Measurements from ENCODE around the gene SYPL2. TPM values are rescaled to one million over a fixed set of nuclear protein-coding genes. Genes with fewer than 3 reads are reported as not detected.

Gene SYPL2
- total RNA-seq, 1 donor from 2014 or later = 0.42 TPM

- no peak for DNase-seq
- Mint-ChIP-seq H3K27ac (ENCODE audit: unreplicated experiment) (no peak overlapping the region), H3K9me3 (ENCODE audit: unreplicated experiment) (no peaks in the 10 kb centered on the region), H3K4me3 (ENCODE audit: unreplicated experiment) (peak overlapping the region; percentile 84), H3K27me3 (ENCODE audit: unreplicated experiment) (no peaks in the 10 kb centered on the region), H3K4me1 (ENCODE audit: low read depth, unreplicated experiment) (peaks cover 12% of the 10 kb centered on the region), H3K36me3 (ENCODE audit: unreplicated experiment) (no peaks in the 10 kb centered on the region)
- no peak for TF ChIP-seq CTCF (IDR thresholded peaks at IDR 0.05; ENCODE audit: partially characterized antibody, unreplicated experiment)
Observed at GRCh38 chr1:109427171-109427467, 39.2 kb upstream of the SYPL2 start.

- Mint-ChIP-seq H3K4me3 (ENCODE audit: unreplicated experiment) (no peak overlapping the region), H3K4me1 (ENCODE audit: low read depth, unreplicated experiment) (peaks cover 1% of the 10 kb centered on the region), H3K36me3 (ENCODE audit: unreplicated experiment) (peaks cover 7% of the 10 kb centered on the region), H3K9me3 (ENCODE audit: unreplicated experiment) (peaks cover 4% of the 10 kb centered on the region), H3K27me3 (ENCODE audit: unreplicated experiment) (peaks cover 2% of the 10 kb centered on the region), H3K27ac (ENCODE audit: unreplicated experiment) (no peak overlapping the region)
- no peak for TF ChIP-seq CTCF (IDR thresholded peaks at IDR 0.05; ENCODE audit: partially characterized antibody, unreplicated experiment)
- DNase-seq = no peak
Observed at GRCh38 chr1:109432336-109432735, 34.0 kb upstream of the SYPL2 start.

- no peak for DNase-seq
- H3K9me3 Mint-ChIP-seq (ENCODE audit: unreplicated experiment) = peaks cover 4% of the 10 kb centered on the region
- H3K27me3 Mint-ChIP-seq (ENCODE audit: unreplicated experiment) = peaks cover 2% of the 10 kb centered on the region
- no peak overlapping the region for H3K27ac Mint-ChIP-seq (ENCODE audit: unreplicated experiment)
- H3K36me3 Mint-ChIP-seq (ENCODE audit: unreplicated experiment) = peaks cover 7% of the 10 kb centered on the region
- no peak for TF ChIP-seq CTCF (IDR thresholded peaks at IDR 0.05; ENCODE audit: partially characterized antibody, unreplicated experiment)
- no peaks in the 10 kb centered on the region for H3K4me1 Mint-ChIP-seq (ENCODE audit: low read depth, unreplicated experiment)
- H3K4me3 Mint-ChIP-seq (ENCODE audit: unreplicated experiment) = no peak overlapping the region
Observed at GRCh38 chr1:109433322-109433721, 33.0 kb upstream of the SYPL2 start.

GRCh38 chr1:109434484-109434883 is 31.9 kb upstream of the SYPL2 start:
- Mint-ChIP-seq H3K27me3 (ENCODE audit: unreplicated experiment) (peaks cover 2% of the 10 kb centered on the region), H3K4me3 (ENCODE audit: unreplicated experiment) (no peak overlapping the region), H3K27ac (ENCODE audit: unreplicated experiment) (no peak overlapping the region), H3K4me1 (ENCODE audit: low read depth, unreplicated experiment) (no peaks in the 10 kb centered on the region), H3K9me3 (ENCODE audit: unreplicated experiment) (peaks cover 4% of the 10 kb centered on the region), H3K36me3 (ENCODE audit: unreplicated experiment) (peaks cover 7% of the 10 kb centered on the region)
- TF ChIP-seq CTCF (IDR thresholded peaks at IDR 0.05; ENCODE audit: partially characterized antibody, unreplicated experiment) = no peak
- DNase-seq = no peak

GRCh38 chr1:109438798-109439297 is 27.5 kb upstream of the SYPL2 start:
- no peak overlapping the region for H3K4me3 Mint-ChIP-seq (ENCODE audit: unreplicated experiment)
- H3K27me3 Mint-ChIP-seq (ENCODE audit: unreplicated experiment) = peaks cover 2% of the 10 kb centered on the region
- no peak for TF ChIP-seq CTCF (IDR thresholded peaks at IDR 0.05; ENCODE audit: partially characterized antibody, unreplicated experiment)
- no peak overlapping the region for H3K27ac Mint-ChIP-seq (ENCODE audit: unreplicated experiment)
- peaks cover 7% of the 10 kb centered on the region for H3K36me3 Mint-ChIP-seq (ENCODE audit: unreplicated experiment)
- H3K9me3 Mint-ChIP-seq (ENCODE audit: unreplicated experiment) = no peaks in the 10 kb centered on the region
- DNase-seq = peak; percentile 59
- no peaks in the 10 kb centered on the region for H3K4me1 Mint-ChIP-seq (ENCODE audit: low read depth, unreplicated experiment)

Data from glutamatergic neuron (in vitro differentiated cells).